T-cell (primary cell): Measurements from ENCODE around the gene NEUROD4. TPM values are rescaled to one million over a fixed set of nuclear protein-coding genes. Genes with fewer than 3 reads are reported as not detected.
"Not testable (repeated sequence)": the region's sequence is repeated elsewhere in the genome, so short reads cannot be mapped to it uniquely, and the experiment has no call there.

Source experiments
- ATAC-seq, 4 experiments: fragments of 200-7000 bp in 3 of 4; fragments of 150-1000 bp in 1 of 4; cut with Tn5 transposase; replicated peaks in 1 of 4; 1 replicate in 3 of 4; 2 replicates in 1 of 4; pipeline ENCODE4 v1.10.0; 2021; ENCODE audit warnings: moderate library complexity in 3 of 4, mild to moderate bottlenecking in 2 of 4, moderate number of reproducible peaks in 1 of 4
- CTCF ChIA-PET, 2 donors: fragments of 300-600 bp; sonication (Branson Sonifier 250); formaldehyde crosslinking; loops; one replicate each; lab custom pipeline; 2022; ENCODE audit warnings: antibody characterized with exemption in 2 of 2; lab: Charles Lee
- POLR2A ChIA-PET, 2 donors: fragments of 300-600 bp; sonication (Branson Sonifier 250); formaldehyde crosslinking; loops; one replicate each; lab custom pipeline; 2022; ENCODE audit warnings: antibody characterized with exemption in 2 of 2; lab: Charles Lee
- DNase-seq, 35 experiments: peaks; one replicate each; pipeline versions ENCODE4 v3.0.0 to v3.0.0-alpha.2; 2013 to 2023
- H3K27ac ChIP-seq: one replicate; pipeline ENCODE4 v1.5.1; 2013; ENCODE audit warnings: low read length
- H3K27me3 ChIP-seq, 2 experiments: replicated peaks in 1 of 2; 1 replicate in 1 of 2; 2 replicates in 1 of 2; pipeline versions ENCODE4 v1.6.1 to v1.7.0; 2013; ENCODE audit warnings: low read length in 1 of 2, mixed read lengths in 1 of 2; ENCODE audit not compliant: control insufficient read depth in 2 of 2, insufficient read depth in 2 of 2; ENCODE audit errors: extremely low read depth in 1 of 2
- H3K36me3 ChIP-seq, 2 donors: 1 replicate in 1 of 2; 2 replicates in 1 of 2; pipeline versions ENCODE4 v1.6.1 to v1.7.0; 2013; ENCODE audit warnings: low read length in 1 of 2; ENCODE audit not compliant: control insufficient read depth in 2 of 2, insufficient read depth in 1 of 2; ENCODE audit errors: extremely low read depth in 1 of 2
- H3K4me1 ChIP-seq, 2 experiments: 1 replicate in 1 of 2; 2 replicates in 1 of 2; pipeline versions ENCODE4 v1.6.1 to v1.7.0; 2013; ENCODE audit warnings: low read length in 2 of 2, mixed read lengths in 1 of 2; ENCODE audit not compliant: insufficient read depth in 2 of 2, control insufficient read depth in 1 of 2; ENCODE audit errors: extremely low read depth in 1 of 2
- H3K4me3 ChIP-seq, 2 donors: 1 replicate in 1 of 2; 2 replicates in 1 of 2; pipeline versions ENCODE4 v1.5.1 to v1.7.0; 2013; ENCODE audit warnings: mild to moderate bottlenecking in 2 of 2, low read length in 1 of 2, moderate library complexity in 1 of 2; ENCODE audit not compliant: control insufficient read depth in 1 of 2; ENCODE audit errors: extremely low read depth in 1 of 2
- H3K9me3 ChIP-seq: 2 replicates; pipeline ENCODE4 v1.7.0; 2013
- H3K27ac Mint-ChIP-seq, 2 donors: one replicate each; pipeline ENCODE4 v1.8.0; 2020 to 2021; ENCODE audit warnings: mild to moderate bottlenecking in 2 of 2, mixed read lengths in 2 of 2
- H3K27me3 Mint-ChIP-seq, 2 donors: one replicate each; pipeline ENCODE4 v1.8.0; 2021 to 2022; ENCODE audit warnings: mixed read lengths in 2 of 2
- H3K36me3 Mint-ChIP-seq: one replicate; pipeline ENCODE4 v1.8.0; 2021; ENCODE audit warnings: mixed read lengths
- H3K4me1 Mint-ChIP-seq, 3 donors: one replicate each; pipeline ENCODE4 v1.8.0; 2020 to 2022; ENCODE audit warnings: mixed read lengths in 3 of 3, mild to moderate bottlenecking in 1 of 3
- H3K4me3 Mint-ChIP-seq, 3 donors: one replicate each; pipeline ENCODE4 v1.8.0; 2020 to 2022; ENCODE audit warnings: mild to moderate bottlenecking in 3 of 3, mixed read lengths in 3 of 3, moderate library complexity in 3 of 3
- H3K9me3 Mint-ChIP-seq, 3 donors: one replicate each; pipeline ENCODE4 v1.8.0; 2020 to 2022; ENCODE audit warnings: mixed read lengths in 3 of 3
- WGBS: methylation state at CpG from one replicate; pipeline ENCODE4 v1.1.5; 2013; ENCODE audit warnings: missing lambda C conversion rate; ENCODE audit not compliant: insufficient coverage; 5-methylcytosine and 5-hydroxymethylcytosine counted together
- total RNA-seq, 35 experiments: library from RNA in 6 of 35; stranded (reverse) in 6 of 35; fragments of 120-200 nt in 1 of 35; gene quantifications; one replicate each; pipeline versions ENCODE4 v1.2.1 to v1.2.4 and lab custom pipeline; 2013 to 2026

NEUROD4 gene
- total RNA-seq, 5 donors from 2014 or later (not counting 1 experiment from before 2014, with no cell fraction given) = 0.06 TPM; not detected in 4

DNA sequence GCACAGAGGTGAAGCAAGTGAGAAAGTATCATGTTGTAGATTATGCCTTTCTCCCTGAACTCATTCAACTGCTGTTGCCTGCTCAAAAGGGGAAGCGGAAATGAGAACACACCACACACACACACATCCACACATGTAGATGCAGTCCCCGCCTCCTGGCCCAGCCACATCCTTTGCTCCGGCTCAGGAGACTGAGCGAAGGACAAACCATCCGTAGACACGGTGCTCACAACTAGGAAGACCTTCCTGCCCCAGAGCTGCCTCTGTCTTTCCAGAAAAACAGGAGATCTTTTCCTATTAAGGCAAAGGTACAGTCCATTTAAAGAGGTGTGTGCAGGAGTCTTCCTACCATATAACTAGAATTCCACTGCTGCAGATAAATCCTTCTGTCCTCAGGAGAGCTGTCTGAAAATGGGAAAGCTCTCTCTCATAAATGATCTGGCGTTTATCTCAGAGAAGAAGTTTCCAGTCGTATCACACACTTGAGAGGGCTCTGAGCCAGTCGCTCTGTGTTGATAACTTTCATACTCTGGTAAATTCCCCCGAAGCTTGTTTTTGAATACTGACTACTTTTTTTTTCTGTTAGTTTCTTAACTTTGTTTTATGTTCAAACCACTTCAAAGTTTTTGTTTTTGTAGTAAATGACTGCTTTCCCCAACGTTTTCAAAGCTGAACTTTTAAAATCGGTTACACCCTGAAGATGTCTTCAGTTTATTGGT, 35.0 kb upstream of the NEUROD4 start, which contains the start of gene TESPA1:
Gene TESPA1, minus strand, starts transcription at position 105 of the 719 bp plus-strand sequence. CDS start 10,200 bp downstream, outside the sequence.
- ChIA-PET CTCF (interaction anchor here (0.5 to 3.8 kb wide), 18 partner anchors 8 to 405 kb away, joined by 3 to 35 read pairs (median 3); no protein-coding TSS in a partner anchor), POLR2A (interaction anchor here (0.6 to 1.2 kb wide), 7 partner anchors 8 to 840 kb away, joined by 3 to 5 read pairs (median 3); no protein-coding TSS in a partner anchor)
- WGBS = 0% methylated on average over 6 of the region's 12 CpGs
- DNase-seq = peak; percentile 67 to 93 (median 88)
- peak within 1 kb of the TSS; percentile 94 for H3K27ac ChIP-seq
- H3K9me3 Mint-ChIP-seq = no peaks in the 10 kb centered on the region
- no peaks in the 10 kb centered on the region for H3K27me3 ChIP-seq
- H3K4me1 Mint-ChIP-seq = peaks cover 75 to 92% (median 87%) of the 10 kb centered on the region in 3 donors
- H3K9me3 ChIP-seq = no peaks in the 10 kb centered on the region
- H3K4me3 ChIP-seq = peak within 1 kb of the TSS; percentile 69 to 80
- H3K36me3 ChIP-seq = peaks cover 0 to 7% of the 10 kb centered on the region in 2 donors
- H3K4me3 Mint-ChIP-seq = peak within 1 kb of the TSS; percentile 90 to 92 (median 91)
- H3K27ac Mint-ChIP-seq = peak within 1 kb of the TSS; percentile 92 to 98
- ATAC-seq = peak; percentile 86 to 90 (median 88)
- peaks cover 39% of the 10 kb centered on the region for H3K36me3 Mint-ChIP-seq
- H3K27me3 Mint-ChIP-seq = no peaks in the 10 kb centered on the region
- peaks cover 36 to 60% of the 10 kb centered on the region in 2 experiments for H3K4me1 ChIP-seq

DNA sequence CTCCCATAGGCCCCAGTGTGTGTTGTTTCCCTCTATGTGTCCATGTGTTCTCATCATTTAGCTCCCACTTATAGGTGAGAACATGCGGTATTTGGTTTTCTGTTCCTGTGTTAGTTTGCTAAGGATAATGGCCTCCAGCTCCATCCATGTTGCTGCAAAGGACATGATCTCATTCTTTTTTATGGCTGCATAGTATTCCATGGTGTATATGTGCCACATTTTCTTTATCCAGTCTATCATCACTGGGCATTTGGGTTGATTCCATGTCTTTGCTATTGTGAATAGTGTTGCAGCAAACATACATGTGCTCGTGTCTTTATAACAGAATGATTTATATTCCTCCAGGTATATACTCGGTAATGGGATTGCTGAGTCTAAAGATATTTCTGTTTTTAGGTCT, 33.0 kb upstream of the NEUROD4 start:
- peaks cover 40 to 67% of the 10 kb centered on the region in 2 experiments for H3K4me1 ChIP-seq
- Mint-ChIP-seq H3K4me1 (peaks cover 78 to 95% (median 89%) of the 10 kb centered on the region in 3 donors), H3K27ac (peak overlapping the region; percentile 92 to 98), H3K36me3 (peaks cover 24% of the 10 kb centered on the region), H3K4me3 (peak overlapping the region in 2 of 3 donors; percentile 5 to 28)
- H3K9me3 ChIP-seq, POLR2A ChIA-PET, H3K27me3 Mint-ChIP-seq, ATAC-seq, DNase-seq, H3K36me3 ChIP-seq, H3K9me3 Mint-ChIP-seq, H3K27me3 ChIP-seq, H3K4me3 ChIP-seq: not testable (repeated sequence)
- H3K27ac ChIP-seq = peak overlapping the region; percentile 94
- WGBS = no CpG with 5 or more reads among the region's 3 CpGs
- CTCF ChIA-PET = interaction anchor here (0.9 to 3.3 kb wide), 4 partner anchors 18 to 85 kb away, joined by 3 to 21 read pairs (median 5); no protein-coding TSS in a partner anchor

DNA sequence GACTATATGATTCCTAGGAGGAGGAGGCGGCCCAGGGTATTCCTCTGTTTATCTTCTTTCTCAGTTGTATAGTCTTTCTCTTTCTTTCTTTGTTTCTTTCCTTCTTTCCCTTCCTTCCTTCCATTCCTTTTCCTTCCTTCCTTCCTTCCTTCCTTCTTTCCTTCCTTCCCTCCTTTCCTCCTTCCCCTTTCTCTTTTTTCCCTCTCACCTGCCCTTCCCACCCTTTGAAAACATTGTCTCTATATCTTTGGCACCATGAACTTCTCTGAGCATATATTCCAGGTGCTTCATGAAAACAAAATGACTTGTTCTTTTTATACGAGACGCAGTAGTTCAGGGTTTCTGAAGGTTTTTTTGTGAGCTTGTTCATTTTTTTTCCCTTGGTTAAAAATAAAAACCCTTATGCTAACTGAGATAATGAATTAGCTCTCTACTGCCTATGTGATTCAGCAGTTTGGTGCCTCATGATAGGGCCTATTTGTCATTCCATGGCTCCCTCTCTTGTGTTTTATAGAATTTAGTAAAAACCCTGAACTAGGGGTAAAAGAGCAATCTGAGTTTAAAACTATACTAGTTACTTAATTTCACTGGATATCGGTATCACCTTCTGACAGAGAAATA, 32.1 kb upstream of the NEUROD4 start:
- Histone ChIP-seq H3K27ac (peak overlapping the region; percentile 10), H3K4me3 (no peak overlapping the region), H3K9me3 (no peaks in the 10 kb centered on the region), H3K27me3 (no peaks in the 10 kb centered on the region), H3K36me3 (no peaks in the 10 kb centered on the region), H3K4me1 (peaks cover 43 to 62% of the 10 kb centered on the region in 2 experiments)
- ATAC-seq (no peak), DNase-seq (no peak)
- no peaks in the 10 kb centered on the region for H3K9me3 Mint-ChIP-seq
- H3K27ac Mint-ChIP-seq = peak overlapping the region; percentile 89 to 93
- no CpG with 5 or more reads among the region's 4 CpGs for WGBS
- no peak overlapping the region for H3K4me3 Mint-ChIP-seq
- H3K36me3 Mint-ChIP-seq = peaks cover 14% of the 10 kb centered on the region
- no peaks in the 10 kb centered on the region for H3K27me3 Mint-ChIP-seq
- ChIA-PET POLR2A (interaction anchor here in 1 of 2 donors (0.6 kb wide), 1 partner anchor 9 kb away, joined by 3 read pairs; no protein-coding TSS in a partner anchor), CTCF (interaction anchor here in 1 of 2 donors (0.8 to 1.7 kb wide), 3 partner anchors 29 to 239 kb away, joined by 4 read pairs; no protein-coding TSS in a partner anchor)
- peaks cover 76 to 90% (median 86%) of the 10 kb centered on the region in 3 donors for H3K4me1 Mint-ChIP-seq

DNA sequence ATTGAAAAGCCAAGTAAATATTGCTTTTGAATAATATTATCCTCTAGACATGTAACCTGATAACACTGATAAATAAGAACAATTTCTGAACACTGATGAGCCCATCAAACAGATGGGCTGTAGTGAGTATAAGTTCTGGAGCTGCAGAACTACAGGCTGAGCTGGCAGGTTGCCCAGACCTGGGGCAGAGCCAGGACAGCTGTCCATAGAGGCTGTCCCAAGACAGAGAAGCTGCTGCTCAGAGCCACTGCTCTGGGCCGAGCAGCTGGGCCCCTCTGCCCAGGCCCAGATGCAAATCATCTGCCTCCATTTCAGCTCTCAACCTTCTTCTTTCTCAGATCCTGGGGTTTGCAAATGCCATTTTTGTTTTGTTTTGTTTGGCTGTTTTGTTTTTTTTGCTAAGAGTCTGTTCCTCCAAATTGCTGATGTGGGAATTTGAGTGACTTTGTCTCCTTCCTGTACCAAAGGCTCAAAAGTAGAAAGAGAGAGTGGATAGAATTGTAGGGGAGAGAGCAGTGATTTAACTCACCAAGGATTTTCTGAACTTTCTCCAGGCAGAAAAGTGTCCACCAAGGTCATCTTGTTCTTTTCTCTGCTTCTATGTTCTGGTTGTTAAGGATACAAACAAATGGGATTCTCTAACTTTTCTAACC, 31.2 kb upstream of the NEUROD4 start:
- Mint-ChIP-seq H3K27me3 (no peaks in the 10 kb centered on the region), H3K4me1 (peaks cover 78 to 88% (median 83%) of the 10 kb centered on the region in 3 donors), H3K4me3 (peak overlapping the region in 2 of 3 donors; percentile 23 to 29), H3K36me3 (peaks cover 6% of the 10 kb centered on the region), H3K9me3 (no peaks in the 10 kb centered on the region), H3K27ac (peak overlapping the region; percentile 93)
- Histone ChIP-seq H3K4me1 (peaks cover 42 to 63% of the 10 kb centered on the region in 2 experiments), H3K9me3 (no peaks in the 10 kb centered on the region), H3K27ac (peak overlapping the region; percentile 11), H3K4me3 (no peak overlapping the region), H3K27me3 (no peaks in the 10 kb centered on the region), H3K36me3 (no peaks in the 10 kb centered on the region)
- POLR2A ChIA-PET = interaction anchor here in 1 of 2 donors (0.6 kb wide), 2 partner anchors 10 to 618 kb away, joined by 3 read pairs; no protein-coding TSS in a partner anchor
- DNase-seq (no peak), ATAC-seq (no peak)
- CTCF ChIA-PET = interaction anchor here in 1 of 2 donors (0.8 to 1.7 kb wide), 3 partner anchors 30 to 240 kb away, joined by 4 read pairs; no protein-coding TSS in a partner anchor
- WGBS = no CpG with 5 or more reads among the region's 1 CpG

DNA sequence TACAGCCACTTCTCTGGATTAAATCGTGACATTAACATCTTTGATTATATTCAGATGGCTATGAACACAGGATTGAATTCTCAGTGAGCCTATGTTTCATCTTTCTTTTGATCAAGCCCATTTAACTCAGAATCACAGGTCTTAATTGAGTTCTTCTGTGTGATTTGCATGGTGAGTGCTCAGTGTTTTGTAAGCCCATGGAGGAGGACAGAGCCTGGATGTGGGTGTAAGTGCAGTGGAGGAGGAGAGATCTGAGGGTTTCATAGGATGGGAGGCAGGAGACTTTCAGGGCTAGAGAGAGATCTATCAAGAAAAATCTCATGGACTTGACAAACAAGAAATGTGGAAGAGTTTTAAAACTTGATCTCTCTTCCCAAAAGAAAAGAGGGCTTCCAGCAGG, 29.9 kb upstream of the NEUROD4 start:
- H3K9me3 ChIP-seq = no peaks in the 10 kb centered on the region
- no peak overlapping the region for H3K4me3 ChIP-seq
- H3K36me3 ChIP-seq = no peaks in the 10 kb centered on the region
- H3K4me3 Mint-ChIP-seq = peak overlapping the region; percentile 42 to 85 (median 76)
- H3K4me1 Mint-ChIP-seq = peaks cover 74 to 79% (median 76%) of the 10 kb centered on the region in 3 donors
- peaks cover 39 to 59% of the 10 kb centered on the region in 2 experiments for H3K4me1 ChIP-seq
- no peaks in the 10 kb centered on the region for H3K9me3 Mint-ChIP-seq
- no peaks in the 10 kb centered on the region for H3K36me3 Mint-ChIP-seq
- H3K27ac ChIP-seq = no peak overlapping the region
- no peak for ATAC-seq
- H3K27me3 ChIP-seq = no peaks in the 10 kb centered on the region
- WGBS = no CpG with 5 or more reads among the region's 1 CpG
- peak overlapping the region; percentile 99 for H3K27ac Mint-ChIP-seq
- no peak for DNase-seq
- POLR2A ChIA-PET = no interaction called here
- no peaks in the 10 kb centered on the region for H3K27me3 Mint-ChIP-seq
- CTCF ChIA-PET = interaction anchor here in 1 of 2 donors (0.6 to 1.0 kb wide), 2 partner anchors 29 to 82 kb away, joined by 3 to 4 read pairs; no protein-coding TSS in a partner anchor
